Heart left ventricle (tissue), 16 donors: ENCODE results near the gene HCK. TPM values are rescaled to one million over a fixed set of nuclear protein-coding genes. Genes with fewer than 3 reads are reported as not detected.

Experiments
- ATAC-seq, 4 donors: fragments of 200-7000 bp; cut with Tn5 transposase; one replicate each; pipeline ENCODE4 v1.9.1; 2020 to 2022; ENCODE audit warnings: moderate library complexity in 4 of 4, mild to moderate bottlenecking in 3 of 4, moderate number of reproducible peaks in 1 of 4
- DNase-seq, 5 donors: peaks; one replicate each; pipeline ENCODE4 v3.0.0-alpha.2; 2020
- H3K27ac ChIP-seq, 12 donors: fragments of 200-600 bp; sonication (generic) in 4 of 12; one replicate each; pipeline versions ENCODE4 v1.5.0 to v1.8.0; 2016 to 2022; ENCODE audit warnings: mild to moderate bottlenecking in 2 of 12
- H3K27me3 ChIP-seq, 9 donors: fragments of 200-600 bp; sonication (generic) in 2 of 9; one replicate each; pipeline versions ENCODE4 v1.5.1 to v1.8.0; 2016 to 2022; ENCODE audit warnings: mild to moderate bottlenecking in 3 of 9
- H3K36me3 ChIP-seq, 9 donors: fragments of 200-600 bp; sonication (generic) in 2 of 9; one replicate each; pipeline versions ENCODE4 v1.5.0 to v1.8.0; 2018 to 2022; ENCODE audit warnings: mild to moderate bottlenecking in 2 of 9
- H3K4me1 ChIP-seq, 12 donors: fragments of 200-600 bp; sonication (generic) in 4 of 12; one replicate each; pipeline versions ENCODE4 v1.5.0 to v1.8.0; 2016 to 2022; ENCODE audit warnings: mild to moderate bottlenecking in 3 of 12
- H3K4me3 ChIP-seq, 12 donors: fragments of 200-600 bp; sonication (generic) in 4 of 12; one replicate each; pipeline versions ENCODE4 v1.5.0 to v1.8.0; 2017 to 2022; ENCODE audit warnings: mild to moderate bottlenecking in 9 of 12, moderate library complexity in 4 of 12
- H3K9me3 ChIP-seq, 12 donors: fragments of 200-600 bp; sonication (generic) in 4 of 12; one replicate each; pipeline versions ENCODE4 v1.5.0 to v1.8.0; 2016 to 2022; ENCODE audit warnings: mild to moderate bottlenecking in 1 of 12
- CTCF ChIP-seq, 12 donors: fragments of 200-600 bp; sonication (generic) in 4 of 12; IDR thresholded peaks; one replicate each; pipeline versions ENCODE4 v1.5.0 to v1.8.0; 2018 to 2022; ENCODE audit warnings: antibody characterized with exemption in 12 of 12, mild to moderate bottlenecking in 5 of 12
- POLR2A ChIP-seq, 2 donors: fragments of 450-650 bp; IDR thresholded peaks; one replicate each; pipeline ENCODE4 v1.6.1; 2017; ENCODE audit warnings: antibody characterized with exemption in 2 of 2, mild to moderate bottlenecking in 2 of 2, moderate library complexity in 2 of 2
- WGBS, 4 donors: extraction: QIAGEN DNeasy Blood & Tissue Kit in 2 of 4; methylation state at CpG; one replicate each; pipeline versions ENCODE4 v1.1.5 to v1.1.7; 2013 to 2018; 5-methylcytosine and 5-hydroxymethylcytosine counted together
- intact Hi-C, 10 donors: fragments of 100-400 bp; cut with DNase I; formaldehyde crosslinking; loops; one replicate each; pipeline versions ENCODE4 v1.11.1 to v1.14.2; 2022
- polyA plus RNA-seq, 2 donors: library from polyadenylated mRNA; stranded (reverse); fragments of 200-250 nt; gene quantifications; one replicate each; pipeline ENCODE4 v1.2.3, GENCODE V29; 2013
- total RNA-seq, 9 donors: library from RNA; depleted of rRNA in 2 of 9; stranded (reverse); fragments of >200 nt in 2 of 9; fragmentation: NEBNext Ultra II Directional in 3 of 9; extraction: Animal tissue kit (Norgen Biotek cat#: 25700) in 3 of 9; gene quantifications; one replicate each; pipeline versions ENCODE4 v1.1.0 to v1.2.4, GENCODE V29; 2016 to 2023
- donor health status: ischemic (EF 13 %, LVEDD 7.1; RV severe dilation, severe dysfunction).
- donor health status: healthy with polysubstance abuse.
- donor health status: DM: no; HTN: yes; CAD: no.
- donor health status: DM: no; HTN: no; CAD: no.
- donor health status: ischemic (EF 25% LVEDD 6.9; RV normal size, moderate dysfunction).
- donor health status: ischemic (EF 25% LVEDD 5.7; RV mildly dilated, moderate dysfunction).
- donor health status: healthy.
- donor health status: DM: yes; HTN: yes; CAD: no.
- donor health status: ischemic (EF 35%, LVEDD 5.7; RV mildly dilated, moderate dysfunction).
- donor health status: nonischemic (EF 11% LVEDD 7.7; RV severe dilation, severe dysfunction).
- donor health status: DM: yes; HTN: yes; CAD: no.
- donor health status: PGD.
- donor health status: ischemic (EF 29% LVEDD 5.4; RV normal size, mild dysfunction).
- donor health status: nonischemic (EF 23%, LVEDD 6.1; RV moderate dilation, normal function).

Gene HCK
- total and polyA plus RNA-seq, 11 donors, result 1.4 to 52.0 (median 4.4) TPM

GRCh38 chr20:32052778-32053362 is 828 bp downstream of the HCK start:
- 12 to 23% (median 14%) methylated on average over 21 to 22 of the region's 22 CpGs for whole genome bisulfite sequencing, 4 donors
- no peaks in the 10 kb centered on the region for H3K9me3 ChIP-seq
- intact Hi-C loops, result no loop called here
- no peaks in the 10 kb centered on the region for H3K36me3 ChIP-seq
- peaks cover 0 to 39% (median 7%) of the 10 kb centered on the region in 12 donors for H3K4me1 ChIP-seq
- ATAC-seq (peak; percentile 47 to 83 (median 78)), DNase-seq (peak; percentile 55 to 88 (median 74))
- peak overlapping the region in 11 of 12 donors; percentile 12 to 71 (median 44) for H3K4me3 ChIP-seq
- peak overlapping the region in 1 of 12 donors; percentile 97 for H3K27ac ChIP-seq
- H3K27me3 ChIP-seq, result peaks cover 16 to 68% (median 38%) of the 10 kb centered on the region in 9 donors
- TF ChIP-seq CTCF (IDR thresholded peaks at IDR 0.05) (no peak), POLR2A (IDR thresholded peaks at IDR 0.05) (no peak)

GRCh38 chr20:32053648-32054047 is 1.6 kb downstream of the HCK start:
- Histone ChIP-seq H3K27me3 (peaks cover 17 to 72% (median 38%) of the 10 kb centered on the region in 9 donors), H3K4me1 (peaks cover 0 to 43% (median 7%) of the 10 kb centered on the region in 12 donors)

GRCh38 chr20:32056708-32057483 is 4.9 kb downstream of the HCK start:
- ATAC-seq, result peak in 1 of 4 donors; percentile 32
- peaks cover 0 to 38% (median 6%) of the 10 kb centered on the region in 12 donors for H3K4me1 ChIP-seq
- 62 to 73% (median 70%) methylated on average over 10 of the region's 10 CpGs for WGBS, 4 donors

More at GRCh38 chr20:32053648-32054047, 1.6 kb downstream of the HCK start:
- peak overlapping the region in 2 of 12 donors; percentile 52 to 71 for H3K4me3 ChIP-seq
- WGBS, 4 donors, result 82 to 87% (median 85%) methylated on average over 3 of the region's 3 CpGs
- no peak for TF ChIP-seq POLR2A (IDR thresholded peaks at IDR 0.05)
- TF ChIP-seq CTCF (IDR thresholded peaks at IDR 0.05), result no peak
- H3K36me3 ChIP-seq, result no peaks in the 10 kb centered on the region
- H3K9me3 ChIP-seq, result no peaks in the 10 kb centered on the region
- no peak for DNase-seq
- intact Hi-C loops, result no loop called here
- ATAC-seq, result no peak
- peak overlapping the region in 1 of 12 donors; percentile 97 for H3K27ac ChIP-seq

More at GRCh38 chr20:32056708-32057483, 4.9 kb downstream of the HCK start:
- Histone ChIP-seq H3K36me3 (no peaks in the 10 kb centered on the region), H3K27ac (peak overlapping the region in 1 of 12 donors; percentile 57), H3K4me3 (no peak overlapping the region), H3K27me3 (peaks cover 14 to 61% (median 29%) of the 10 kb centered on the region in 9 donors), H3K9me3 (no peaks in the 10 kb centered on the region)
- TF ChIP-seq POLR2A (IDR thresholded peaks at IDR 0.05), result no peak
- no peak for TF ChIP-seq CTCF (IDR thresholded peaks at IDR 0.05)
- intact Hi-C loops, result loop anchor here in 1 of 10 donors (2.0 kb wide), 1 partner anchor 22 kb away; no protein-coding TSS in a partner anchor
- no peak for DNase-seq
